SK-N-SH treated with all-trans-retinoic acid at 6 μM for 48 hours (cell line): ENCODE data around the gene FAM236A.
"Not testable (repeated sequence)": the region's sequence is repeated elsewhere in the genome, so short reads cannot be mapped to it uniquely, and the experiment has no call there.

Experiments
- BACH2 ChIP-seq: fragments of 250-450 bp; sonication (Bioruptor Pico); IDR thresholded peaks from 2 replicates; pipeline ENCODE4 v1.9.0; 2021; ENCODE audit warnings: mild to moderate bottlenecking, borderline replicate concordance
- GLIS3 ChIP-seq: fragments of 250-450 bp; sonication (Bioruptor Pico); IDR thresholded peaks from 2 replicates; pipeline ENCODE4 v1.5.0; 2020; ENCODE audit warnings: mild to moderate bottlenecking, moderate library complexity
- OSR1 ChIP-seq: fragments of 250-450 bp; sonication (Bioruptor Pico); IDR thresholded peaks from 2 replicates; pipeline ENCODE4 v1.8.0; 2022; ENCODE audit warnings: moderate library complexity, mild to moderate bottlenecking, inconsistent platforms
- SNAI2 ChIP-seq: fragments of 250-450 bp; sonication (Bioruptor Pico); IDR thresholded peaks from 2 replicates; pipeline ENCODE4 v1.5.0; 2020; ENCODE audit warnings: mild to moderate bottlenecking, moderate library complexity
- TCF4 ChIP-seq: fragments of 250-450 bp; sonication (Bioruptor Pico); IDR thresholded peaks from 2 replicates; pipeline ENCODE4 v1.8.0; 2021; ENCODE audit warnings: mild to moderate bottlenecking, moderate library complexity, borderline replicate concordance
- ZC3H10 ChIP-seq: fragments of 250-450 bp; sonication (Bioruptor Pico); IDR thresholded peaks from 2 replicates; pipeline ENCODE4 v1.5.1; 2021; ENCODE audit warnings: mild to moderate bottlenecking, moderate library complexity
- ZFP3 ChIP-seq: fragments of 250-450 bp; sonication (Bioruptor Pico); IDR thresholded peaks from 2 replicates; pipeline ENCODE4 v1.5.0; 2020; ENCODE audit warnings: mild to moderate bottlenecking, moderate library complexity
- ZFP30 ChIP-seq: fragments of 450-650 bp; formaldehyde crosslinking; IDR thresholded peaks from 2 replicates; pipeline ENCODE4 v1.5.0; 2022; ENCODE audit warnings: mild to moderate bottlenecking, moderate library complexity
- ZNF565 ChIP-seq: fragments of 450-650 bp; formaldehyde crosslinking; conservative IDR thresholded peaks from 2 replicates; pipeline ENCODE4 v1.5.0; 2020; ENCODE audit warnings: low read depth, mild to moderate bottlenecking, moderate library complexity
- TF ChIP-seq, protein P1 (sequence below): fragments of 250-450 bp; sonication (Bioruptor Pico); IDR thresholded peaks from 2 replicates; pipeline ENCODE4 v1.8.0; 2020; ENCODE audit warnings: mild to moderate bottlenecking, moderate library complexity, borderline replicate concordance

- TF ChIP-seq ZFP3 (CRISPR knock-in tag); GLIS3; BACH2 (CRISPR knock-in tag); ZNF565 (CRISPR knock-in tag); ZFP30 (CRISPR knock-in tag); OSR1 (CRISPR knock-in tag); TCF4 (CRISPR knock-in tag); ZC3H10 (CRISPR knock-in tag); SNAI2 (CRISPR knock-in tag): not testable (repeated sequence)
- TF ChIP-seq, protein P1, sequence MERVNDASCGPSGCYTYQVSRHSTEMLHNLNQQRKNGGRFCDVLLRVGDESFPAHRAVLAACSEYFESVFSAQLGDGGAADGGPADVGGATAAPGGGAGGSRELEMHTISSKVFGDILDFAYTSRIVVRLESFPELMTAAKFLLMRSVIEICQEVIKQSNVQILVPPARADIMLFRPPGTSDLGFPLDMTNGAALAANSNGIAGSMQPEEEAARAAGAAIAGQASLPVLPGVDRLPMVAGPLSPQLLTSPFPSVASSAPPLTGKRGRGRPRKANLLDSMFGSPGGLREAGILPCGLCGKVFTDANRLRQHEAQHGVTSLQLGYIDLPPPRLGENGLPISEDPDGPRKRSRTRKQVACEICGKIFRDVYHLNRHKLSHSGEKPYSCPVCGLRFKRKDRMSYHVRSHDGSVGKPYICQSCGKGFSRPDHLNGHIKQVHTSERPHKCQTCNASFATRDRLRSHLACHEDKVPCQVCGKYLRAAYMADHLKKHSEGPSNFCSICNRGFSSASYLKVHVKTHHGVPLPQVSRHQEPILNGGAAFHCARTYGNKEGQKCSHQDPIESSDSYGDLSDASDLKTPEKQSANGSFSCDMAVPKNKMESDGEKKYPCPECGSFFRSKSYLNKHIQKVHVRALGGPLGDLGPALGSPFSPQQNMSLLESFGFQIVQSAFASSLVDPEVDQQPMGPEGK, result not testable (repeated sequence)
These were observed 22.0 kb downstream of the FAM236A start for GRCh38 chrX:72959971-72960370.
